Measurements from ENCODE around the gene XRN2. TPM values are rescaled to one million over a fixed set of nuclear protein-coding genes. Genes with fewer than 3 reads are reported as not detected.

Gene XRN2
- 55.9 and 76.6 TPM in 2 replicates for total RNA-seq (ENCODE audit: low replicate concordance)
- long read RNA-seq, transcript XRN2-201 (30 exons, 3,437 nt): major isoform, 96 of 379 reads
- long read RNA-seq, partial matches to known transcripts: 248 of 379 reads
- long read RNA-seq, other reads (novel, unspliced or antisense): 35 of 379 reads

GRCh38 chr20:21303061-21303871, at the start of gene XRN2:
XRN2 (plus strand) TSS chr20:21303331; CDS start chr20:21303399, 68 bp downstream.
- peaks cover 10% of the 10 kb centered on the region for H3K36me3 Mint-ChIP-seq
- H3K27ac Mint-ChIP-seq: peak within 1 kb of the TSS; percentile 99
- DNase-seq (ENCODE audit: extremely low spot score, unreplicated experiment): peak; percentile 96
- peak; percentile 16 for TF ChIP-seq CTCF (conservative IDR thresholded peaks at IDR 0.05)
- H3K9me3 Mint-ChIP-seq: no peaks in the 10 kb centered on the region
- peak within 1 kb of the TSS; percentile 95 for H3K4me3 Mint-ChIP-seq
- peaks cover 18% of the 10 kb centered on the region for H3K4me1 Mint-ChIP-seq (ENCODE audit: unreplicated experiment)
- H3K27me3 Mint-ChIP-seq: peaks cover 14% of the 10 kb centered on the region

- no peak for DNase-seq (ENCODE audit: extremely low spot score, unreplicated experiment)
- H3K4me3 Mint-ChIP-seq: no peak overlapping the region
- no peak overlapping the region for H3K27ac Mint-ChIP-seq
- H3K27me3 Mint-ChIP-seq: peaks cover 8% of the 10 kb centered on the region
- H3K36me3 Mint-ChIP-seq: no peaks in the 10 kb centered on the region
- H3K4me1 Mint-ChIP-seq (ENCODE audit: unreplicated experiment): no peaks in the 10 kb centered on the region
- no peaks in the 10 kb centered on the region for H3K9me3 Mint-ChIP-seq
- TF ChIP-seq CTCF (conservative IDR thresholded peaks at IDR 0.05): no peak
Measured at GRCh38 chr20:21257192-21257591, 45.9 kb upstream of the XRN2 start.

GRCh38 chr20:21258411-21258810, 44.7 kb upstream of the XRN2 start:
- H3K9me3 Mint-ChIP-seq: no peaks in the 10 kb centered on the region
- peaks cover 17% of the 10 kb centered on the region for H3K27me3 Mint-ChIP-seq
- no peak overlapping the region for H3K4me3 Mint-ChIP-seq
- H3K36me3 Mint-ChIP-seq: no peaks in the 10 kb centered on the region
- TF ChIP-seq CTCF (conservative IDR thresholded peaks at IDR 0.05): no peak
- DNase-seq (ENCODE audit: extremely low spot score, unreplicated experiment): no peak
- no peaks in the 10 kb centered on the region for H3K4me1 Mint-ChIP-seq (ENCODE audit: unreplicated experiment)
- no peak overlapping the region for H3K27ac Mint-ChIP-seq

- H3K36me3 Mint-ChIP-seq: no peaks in the 10 kb centered on the region
- peaks cover 20% of the 10 kb centered on the region for H3K27me3 Mint-ChIP-seq
- TF ChIP-seq CTCF (conservative IDR thresholded peaks at IDR 0.05): no peak
- H3K27ac Mint-ChIP-seq: no peak overlapping the region
- no peaks in the 10 kb centered on the region for H3K9me3 Mint-ChIP-seq
- no peaks in the 10 kb centered on the region for H3K4me1 Mint-ChIP-seq (ENCODE audit: unreplicated experiment)
- DNase-seq (ENCODE audit: extremely low spot score, unreplicated experiment): no peak
- no peak overlapping the region for H3K4me3 Mint-ChIP-seq
Measured at GRCh38 chr20:21259346-21259745, 43.8 kb upstream of the XRN2 start.

- H3K4me1 Mint-ChIP-seq (ENCODE audit: unreplicated experiment): no peaks in the 10 kb centered on the region
- no peak for DNase-seq (ENCODE audit: extremely low spot score, unreplicated experiment)
- TF ChIP-seq CTCF (conservative IDR thresholded peaks at IDR 0.05): no peak
- peaks cover 28% of the 10 kb centered on the region for H3K27me3 Mint-ChIP-seq
- no peaks in the 10 kb centered on the region for H3K36me3 Mint-ChIP-seq
- no peak overlapping the region for H3K27ac Mint-ChIP-seq
- no peaks in the 10 kb centered on the region for H3K9me3 Mint-ChIP-seq
- H3K4me3 Mint-ChIP-seq: no peak overlapping the region
Measured at GRCh38 chr20:21262812-21263211, 40.3 kb upstream of the XRN2 start.

Measured in type B pancreatic cell (in vitro differentiated cells).